HG03442 (cell line): ENCODE data around the gene NOX1.
A peak's percentile ranks its signal among the peaks of the same experiment; 100 is the strongest.

Source experiments
- ATAC-seq: cut with Tn5 transposase; IDR thresholded peaks from one replicate; pipeline ENCODE4 v1.9.1; 2021; ENCODE audit warnings: mild to moderate bottlenecking, moderate library complexity; ENCODE audit not compliant: unreplicated experiment

Gene NOX1

GRCh38 chrX:100874325-100874724 lies at the start of gene NOX1:
Gene NOX1, minus strand, starts transcription at chrX:100874359. Its CDS starts 220 bp downstream, at chrX:100874139.
- ATAC-seq: no peak

DNA sequence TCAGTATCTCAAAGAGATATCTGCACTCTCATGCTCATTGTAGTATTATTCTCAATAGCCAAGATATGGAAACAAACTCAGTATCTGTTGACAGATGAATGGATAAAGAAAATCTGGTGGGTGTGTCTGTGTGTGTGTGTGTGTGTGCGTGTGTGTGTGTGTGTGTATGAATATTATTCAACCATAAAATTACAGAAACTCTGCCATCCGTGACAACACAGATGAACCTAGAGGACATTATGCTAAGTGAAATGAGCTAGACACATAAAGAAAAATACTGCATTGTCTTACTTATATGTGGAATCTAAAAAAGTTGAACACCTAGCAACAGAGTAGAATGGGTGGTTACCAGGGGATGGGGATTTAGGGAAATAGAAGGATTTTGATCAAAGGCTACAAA lies 41.4 kb upstream of the NOX1 start:
- no peak for ATAC-seq

GRCh38 chrX:100913111-100913510 lies 39.0 kb upstream of the NOX1 start:
- no peak for ATAC-seq

DNA sequence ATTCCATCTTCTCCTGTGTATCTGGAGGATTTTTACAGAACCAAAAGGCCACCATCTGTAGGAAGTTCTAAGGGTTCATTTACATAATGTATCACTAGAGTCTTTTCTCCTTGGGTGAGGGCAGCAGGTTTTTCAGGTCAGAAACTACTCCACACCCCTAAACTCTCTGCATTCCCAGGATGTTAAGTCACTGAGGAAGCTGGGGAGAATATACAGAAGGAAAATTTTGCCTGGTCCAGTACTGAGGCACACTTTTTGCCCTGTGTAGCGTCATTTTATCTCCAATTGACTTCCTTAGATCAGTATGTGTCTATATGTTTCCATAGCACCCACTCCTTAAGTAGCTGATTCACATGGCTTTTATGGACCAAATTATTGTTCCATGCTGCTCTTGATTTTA lies 37.6 kb upstream of the NOX1 start:
- no peak for ATAC-seq

- no peak for ATAC-seq
Measured at GRCh38 chrX:100905620-100906019, 31.5 kb upstream of the NOX1 start.

GRCh38 chrX:100904433-100904832 lies 30.3 kb upstream of the NOX1 start:
- ATAC-seq: no peak

DNA sequence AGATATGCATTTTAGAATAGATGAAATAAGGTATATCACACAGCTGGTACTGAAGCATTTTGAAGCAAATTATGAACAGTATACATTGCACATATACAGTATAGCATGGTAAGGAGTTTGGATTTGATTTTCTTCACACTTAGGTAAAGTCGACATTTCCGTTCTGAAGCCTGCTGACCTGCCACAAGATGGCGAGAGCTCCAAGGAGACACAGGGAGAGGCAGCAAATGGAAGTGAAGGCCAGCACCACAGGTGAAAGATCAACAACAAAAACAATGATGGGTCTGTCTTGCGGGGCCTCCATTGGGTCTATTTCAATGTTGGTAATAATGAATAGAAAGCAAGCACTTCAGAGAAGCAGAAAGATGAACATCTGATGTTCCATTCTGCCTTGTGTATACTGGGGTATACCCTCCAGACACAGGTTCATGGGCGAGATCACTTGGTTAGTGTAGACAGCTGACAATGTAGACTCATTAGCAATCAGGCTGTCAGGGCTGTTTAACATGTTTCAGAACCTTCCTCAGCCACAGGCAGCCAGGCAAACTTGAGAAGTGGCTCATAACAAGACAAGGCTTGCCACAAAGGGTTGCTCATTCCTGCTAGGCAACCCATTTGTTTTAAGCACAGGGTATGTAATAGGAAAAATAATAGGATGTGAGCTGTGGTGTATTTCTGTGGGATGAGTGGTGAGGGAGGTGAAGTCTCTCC lies 21.4 kb upstream of the NOX1 start:
- peak; percentile 68 for ATAC-seq

- no peak for ATAC-seq
Measured at GRCh38 chrX:100883654-100884053, 9.5 kb upstream of the NOX1 start.

DNA sequence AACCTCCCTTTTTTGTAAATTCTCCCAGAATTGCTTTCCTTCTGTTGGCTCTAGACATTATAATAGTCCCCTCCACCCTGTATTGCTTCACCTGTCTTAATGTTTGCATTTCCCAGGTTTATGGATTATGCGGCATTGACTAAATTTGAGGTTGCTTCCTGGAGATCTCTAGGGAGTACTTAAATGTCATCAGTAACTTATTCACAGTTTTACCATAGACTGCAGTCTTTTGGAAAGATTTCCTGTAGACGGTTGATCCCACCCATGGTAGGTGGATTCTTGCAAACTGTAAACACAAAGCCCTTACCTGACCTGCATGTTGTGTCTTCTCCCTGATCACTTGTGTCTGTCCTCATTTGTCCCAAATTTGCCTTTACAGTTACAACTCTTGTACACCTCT lies 6.2 kb upstream of the NOX1 start:
- no peak for ATAC-seq

GRCh38 chrX:100871594-100872560 lies 2.3 kb downstream of the NOX1 start:
- ATAC-seq: no peak

- no peak for ATAC-seq
Measured at GRCh38 chrX:100870527-100870926, 3.6 kb downstream of the NOX1 start.

- ATAC-seq: no peak
Measured at GRCh38 chrX:100868273-100868672, 5.9 kb downstream of the NOX1 start.

- no peak for ATAC-seq
Measured at GRCh38 chrX:100864657-100865391, 9.3 kb downstream of the NOX1 start.

DNA sequence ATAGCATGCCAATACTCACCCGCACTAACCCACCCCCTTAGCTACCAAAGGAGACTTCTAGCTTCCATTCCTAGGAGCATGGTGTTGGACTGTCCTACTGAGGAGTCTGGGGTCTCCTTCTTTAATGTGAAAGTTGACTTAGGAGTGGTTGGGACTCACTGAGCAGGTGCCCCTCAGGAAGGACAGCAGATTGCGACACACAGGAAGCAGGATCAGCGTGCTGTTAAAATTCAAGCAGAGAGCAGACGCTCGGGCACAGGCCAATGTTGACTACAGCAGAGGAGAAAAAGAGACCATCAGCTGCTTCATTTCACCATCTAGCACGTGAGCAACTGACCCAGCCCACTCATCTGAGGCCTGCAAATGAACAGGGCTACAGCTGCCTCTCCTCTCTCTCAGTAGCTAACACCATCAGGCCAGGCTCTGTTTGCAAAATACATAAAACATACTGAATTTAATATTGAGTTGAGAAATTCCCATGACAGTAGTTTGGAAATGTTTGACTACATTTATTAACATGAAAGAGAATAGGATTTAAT lies 10.8 kb downstream of the NOX1 start:
- no peak for ATAC-seq

DNA sequence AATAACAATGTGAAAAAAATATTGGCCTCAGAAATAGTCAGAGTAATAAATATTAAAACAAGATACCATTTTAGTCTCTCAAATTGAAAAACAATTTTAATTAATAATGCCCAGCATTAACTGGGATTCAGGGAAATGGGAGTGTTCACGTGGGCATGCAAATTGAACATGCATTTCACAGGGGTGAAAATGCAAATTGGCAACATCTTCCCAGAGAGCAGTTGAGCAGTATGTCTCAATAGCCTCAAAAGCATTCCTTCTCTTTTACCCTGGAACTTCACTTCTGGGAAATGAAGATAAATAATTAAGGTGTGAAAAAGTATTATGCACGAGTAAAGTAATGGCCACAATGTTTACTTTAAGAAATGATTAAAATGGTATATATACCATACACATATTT lies 21.3 kb downstream of the NOX1 start:
- no peak for ATAC-seq

- ATAC-seq: no peak
Measured at GRCh38 chrX:100850317-100850716, 23.8 kb downstream of the NOX1 start.

DNA sequence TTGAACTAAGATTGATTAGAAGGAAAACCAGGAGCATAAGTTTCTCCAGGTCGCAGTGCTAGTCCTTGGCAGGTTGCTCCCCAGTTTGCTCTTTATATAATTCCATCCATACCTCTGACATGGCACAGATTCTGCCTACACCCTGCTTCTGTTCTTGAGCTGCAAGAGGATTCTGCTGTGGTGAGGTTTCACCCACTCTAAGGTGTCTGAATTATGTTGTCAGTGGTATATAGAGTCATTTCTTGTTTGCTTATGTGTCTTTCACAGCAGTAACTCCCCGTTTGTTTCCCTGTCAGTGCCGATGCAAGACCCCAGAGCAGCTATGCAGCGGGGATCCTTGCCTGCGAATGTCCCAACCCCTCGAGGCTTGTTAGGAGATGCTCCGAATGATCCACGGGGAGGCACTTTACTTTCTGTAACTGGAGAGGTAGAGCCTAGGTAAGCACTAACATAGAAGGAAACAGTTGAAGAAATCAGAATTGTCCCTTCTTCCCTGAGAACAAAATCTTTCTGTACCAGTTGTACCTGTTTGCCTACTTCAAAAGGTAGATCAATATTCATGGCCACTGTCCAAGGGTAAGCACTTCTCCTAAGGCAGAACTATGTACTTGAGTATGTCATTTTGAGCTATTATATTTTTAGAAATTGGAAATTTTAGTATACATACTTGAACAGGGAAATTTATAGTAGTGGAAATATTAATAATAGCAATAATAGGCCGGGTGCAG lies 42.8 kb downstream of the NOX1 start:
- no peak for ATAC-seq

- peak; percentile 45 for ATAC-seq
Measured at GRCh38 chrX:100830547-100830946, 43.6 kb downstream of the NOX1 start.

DNA sequence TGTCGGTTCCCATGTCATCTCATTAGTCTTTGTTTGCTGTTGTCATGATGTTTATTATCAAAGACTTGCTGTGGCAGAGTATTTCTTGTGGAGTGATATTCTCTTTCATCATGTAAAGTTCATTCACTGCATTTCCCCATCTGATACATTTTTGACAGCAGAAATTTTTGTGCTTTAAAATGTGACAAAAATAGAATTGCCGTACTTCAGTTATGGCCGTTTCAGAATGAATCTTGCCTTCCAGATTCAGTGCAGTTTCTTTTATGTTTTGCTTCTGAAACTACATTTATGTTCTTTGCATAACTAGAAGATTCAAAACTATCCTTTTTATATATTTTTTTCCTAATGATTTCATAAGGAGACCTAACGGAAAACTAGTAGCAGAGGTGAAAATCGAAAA lies 44.0 kb downstream of the NOX1 start:
- peak; percentile 15 for ATAC-seq

DNA sequence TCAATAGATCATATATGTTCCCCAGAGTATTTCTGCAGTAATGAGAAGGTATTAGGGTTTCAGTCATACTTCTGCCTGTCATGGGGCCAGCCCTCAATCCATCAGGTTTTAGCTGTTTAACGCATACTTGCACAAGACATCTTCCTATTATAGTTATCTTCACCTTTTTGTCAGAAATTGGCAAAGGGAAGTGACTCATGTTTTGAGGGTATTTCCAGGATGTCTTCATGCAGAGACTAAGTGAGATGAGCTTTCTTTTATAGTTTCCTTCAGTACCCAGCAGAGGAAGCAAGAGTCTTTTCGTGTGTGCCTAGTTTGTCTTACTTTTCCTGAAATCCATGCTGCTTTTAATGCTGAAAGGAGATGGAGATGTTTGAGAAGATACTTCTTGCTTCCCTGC lies 44.4 kb downstream of the NOX1 start:
- peak; percentile 61 for ATAC-seq
